NCI-H1694 (cell line): ENCODE measurements around the gene C1RL.
"Not testable (repeated sequence)": the region's sequence is repeated elsewhere in the genome, so short reads cannot be mapped to it uniquely, and the experiment has no call there.

ENCODE experiments used
- DNase-seq: peaks from one replicate; lab custom pipeline; 2025; lab: John Stamatoyannopoulos, UW

C1RL gene

GRCh38 chr12:7114851-7115250, 5.8 kb upstream of the C1RL start:
- no peak for DNase-seq

GRCh38 chr12:7114008-7114407, 5.0 kb upstream of the C1RL start:
- no peak for DNase-seq

- DNase-seq, result no peak
Measured at GRCh38 chr12:7113389-7113871, 4.4 kb upstream of the C1RL start.

GRCh38 chr12:7112041-7112440, 3.0 kb upstream of the C1RL start:
- DNase-seq, result no peak

GRCh38 chr12:7110661-7111060, 1.6 kb upstream of the C1RL start:
- DNase-seq, result no peak

GRCh38 chr12:7109572-7109920, 532 bp upstream of the C1RL start:
- DNase-seq, result no peak

GRCh38 chr12:7108003-7108795, 815 bp downstream of the C1RL start:
- DNase-seq, result no peak

GRCh38 chr12:7107636-7108002, 1.4 kb downstream of the C1RL start:
- no peak for DNase-seq

- not testable (repeated sequence) for DNase-seq
Measured at GRCh38 chr12:7107181-7107580, 1.8 kb downstream of the C1RL start.

- no peak for DNase-seq
Measured at GRCh38 chr12:7106082-7106481, 2.9 kb downstream of the C1RL start.

- DNase-seq, result no peak
Measured at GRCh38 chr12:7103837-7104584, 5.0 kb downstream of the C1RL start.

- no peak for DNase-seq
Measured at GRCh38 chr12:7102582-7102981, 6.4 kb downstream of the C1RL start.

- DNase-seq, result no peak
Measured at GRCh38 chr12:7101694-7102131, 7.3 kb downstream of the C1RL start.

GRCh38 chr12:7101047-7101693, 7.8 kb downstream of the C1RL start:
- no peak for DNase-seq

- no peak for DNase-seq
Measured at GRCh38 chr12:7100239-7100638, 8.8 kb downstream of the C1RL start.

- DNase-seq, result no peak
Measured at GRCh38 chr12:7099290-7099996, 9.6 kb downstream of the C1RL start.

GRCh38 chr12:7096979-7097378, 12.0 kb downstream of the C1RL start:
- no peak for DNase-seq

- DNase-seq, result no peak
Measured at GRCh38 chr12:7096006-7096932, 12.7 kb downstream of the C1RL start.

- no peak for DNase-seq
Measured at GRCh38 chr12:7093892-7094291, 15.1 kb downstream of the C1RL start.

- DNase-seq, result no peak
Measured at GRCh38 chr12:7093486-7093885, 15.5 kb downstream of the C1RL start.

- DNase-seq, result no peak
Measured at GRCh38 chr12:7092986-7093460, 16.0 kb downstream of the C1RL start.
